Kidney glomerular epithelial cell (primary cell): ENCODE results near the gene HNRNPC.
A peak's percentile ranks its signal among the peaks of the same experiment; 100 is the strongest.
"Not testable (repeated sequence)": the region's sequence is repeated elsewhere in the genome, so short reads cannot be mapped to it uniquely, and the experiment has no call there.

ENCODE experiments used
- DNase-seq: peaks from one replicate; lab custom pipeline; 2025; lab: John Stamatoyannopoulos, UW

HNRNPC gene

DNA sequence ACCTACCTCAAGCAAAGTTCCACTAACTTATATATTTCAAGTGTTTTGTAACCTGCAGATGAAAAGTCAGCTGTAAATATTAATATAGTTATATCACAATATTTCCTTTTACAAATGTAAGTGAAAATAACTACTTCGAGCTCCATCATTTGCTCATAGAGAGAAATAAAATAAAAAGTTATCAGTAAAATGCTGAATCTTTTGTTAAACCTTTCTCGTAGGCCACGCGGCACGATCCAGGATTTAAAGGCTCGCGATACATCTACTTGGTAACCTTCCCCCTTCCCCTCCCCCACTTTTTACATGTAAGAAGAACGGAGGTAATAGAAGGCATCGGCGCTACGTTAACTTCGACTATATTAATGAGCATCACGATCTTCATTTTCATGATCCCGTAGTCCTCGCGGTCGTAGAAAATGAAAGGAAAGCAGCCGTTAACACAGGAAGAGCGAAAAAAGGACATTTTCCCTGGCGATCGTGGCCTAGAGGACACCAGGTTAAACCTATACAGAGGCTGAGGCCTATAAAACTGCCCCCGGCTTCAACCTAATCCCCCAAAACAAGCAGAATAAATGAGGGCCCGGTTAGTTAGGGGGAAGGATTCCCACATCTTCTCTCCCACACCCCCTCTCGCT is 508 bp downstream of the HNRNPC start:
- peak; percentile 58 for DNase-seq

DNA sequence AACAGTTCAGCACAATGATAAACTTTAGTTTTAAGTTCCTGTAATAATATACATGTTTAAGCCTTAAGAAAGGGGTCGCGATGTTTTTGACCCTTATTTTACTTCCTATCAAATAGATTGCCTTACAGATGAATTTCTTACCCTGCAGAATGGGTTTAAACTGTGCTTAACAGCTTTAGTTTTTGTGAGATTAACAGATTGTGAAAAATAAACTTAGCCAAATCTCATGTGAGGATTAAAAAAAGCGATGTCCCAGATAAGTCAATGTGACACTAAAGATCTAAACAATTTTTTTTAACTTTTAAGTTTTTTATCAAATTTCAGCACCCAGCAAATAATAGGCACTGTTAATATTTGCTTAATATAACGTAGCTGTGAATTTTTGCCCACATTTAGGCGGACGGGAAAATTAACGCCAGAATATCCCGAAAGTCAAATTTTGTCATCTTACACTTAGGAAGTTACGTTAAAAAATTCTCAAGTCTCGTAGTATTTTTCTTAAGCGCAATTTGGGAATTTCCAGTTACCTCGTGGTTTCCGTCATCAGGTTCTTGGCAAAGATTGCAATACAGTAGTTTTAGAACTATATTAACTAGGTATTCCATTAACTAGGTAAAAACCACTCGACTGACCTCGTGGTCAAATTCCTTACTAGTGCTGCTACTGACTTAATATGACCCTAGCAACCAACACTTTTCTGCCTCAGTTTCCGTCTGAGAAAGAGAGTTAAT is 1.2 kb downstream of the HNRNPC start:
- DNase-seq: peak; percentile 75

DNA sequence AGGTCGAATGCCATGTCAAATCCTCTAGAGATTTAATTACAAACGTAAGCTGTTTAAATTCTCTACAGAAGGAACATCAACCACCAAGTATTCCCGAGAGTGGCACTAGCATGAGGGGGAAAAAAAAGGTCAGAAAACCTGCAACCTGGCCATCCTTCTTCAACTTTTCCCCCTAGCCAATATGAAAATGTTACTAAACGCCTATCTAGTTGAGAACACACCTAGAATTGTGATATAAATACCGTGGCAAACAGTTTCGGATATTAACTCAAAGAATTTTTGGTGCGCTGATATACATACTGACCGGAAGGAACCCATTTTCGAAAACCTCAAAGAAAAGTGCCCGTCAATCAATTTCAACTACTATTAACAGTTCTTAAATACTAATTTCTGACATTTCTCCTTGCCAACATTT is 1.8 kb downstream of the HNRNPC start:
- DNase-seq: no peak

DNA sequence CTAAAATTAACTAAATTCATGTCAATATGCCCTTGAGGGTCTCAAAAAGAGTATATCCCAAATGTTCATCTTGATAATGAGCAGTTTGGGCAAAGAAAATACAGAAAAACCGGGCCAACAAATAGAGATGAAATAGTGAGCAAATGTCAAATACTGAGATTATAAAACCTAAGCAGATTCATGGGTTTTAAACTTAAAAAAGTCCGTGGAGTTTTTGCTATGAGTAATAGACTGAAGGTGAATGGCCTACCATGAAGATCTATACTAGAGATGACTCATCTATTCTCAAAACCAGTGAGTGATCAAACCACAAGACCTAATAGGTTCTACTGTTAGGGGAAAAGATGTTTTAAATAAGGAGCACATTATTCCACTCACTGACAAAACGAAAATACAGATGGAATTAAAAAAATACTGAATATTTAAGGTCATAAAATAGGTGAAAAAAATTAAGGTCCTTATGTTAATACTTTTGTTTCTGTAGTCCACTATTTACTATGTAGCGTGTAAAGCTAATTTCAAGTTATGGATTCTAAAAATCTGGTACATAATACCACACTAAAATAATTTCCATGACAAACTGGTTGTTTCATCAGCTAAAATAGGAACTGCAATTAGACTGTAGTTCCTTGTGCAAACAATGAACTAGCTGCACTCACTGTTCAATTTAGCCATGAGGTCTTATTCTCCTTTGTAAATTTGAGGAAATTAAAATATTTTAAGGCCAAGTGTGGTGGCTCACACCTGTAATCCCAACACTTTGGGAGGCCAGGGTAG is 5.0 kb downstream of the HNRNPC start:
- DNase-seq: peak; percentile 55

DNA sequence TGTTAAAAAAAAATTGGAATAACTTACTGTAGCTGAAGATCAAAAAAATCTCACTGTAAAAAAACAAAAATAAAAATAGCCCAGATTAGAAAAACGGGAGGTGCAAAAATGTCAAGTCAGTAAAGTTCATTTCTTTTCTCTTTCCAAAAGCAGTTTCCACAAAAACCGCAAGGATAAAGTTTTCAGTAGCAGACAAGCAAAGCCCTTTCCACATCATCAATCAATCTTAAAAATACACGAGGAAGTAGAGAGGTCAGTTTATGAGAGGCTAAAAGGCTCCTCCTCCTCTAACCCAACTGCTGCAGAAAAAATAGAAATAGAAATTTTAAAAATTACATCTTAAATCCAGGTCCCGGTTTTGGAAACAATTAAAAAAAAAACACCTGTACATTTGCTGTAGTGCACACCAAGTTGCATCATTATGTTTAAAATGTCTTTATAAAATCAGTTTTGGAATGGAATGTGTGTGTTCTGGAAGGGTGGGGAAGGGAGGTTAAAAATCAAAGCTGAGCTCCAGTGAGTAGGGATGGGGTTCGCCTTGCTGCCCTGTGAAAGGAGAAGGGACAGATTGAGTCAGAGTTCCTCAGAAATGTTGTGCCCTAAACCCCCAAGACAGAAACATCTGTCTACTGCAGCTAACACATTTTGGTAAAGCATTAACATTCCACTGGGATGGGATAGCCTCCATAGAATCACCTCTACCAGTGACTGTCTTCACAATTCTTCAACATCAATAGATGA is 5.8 kb downstream of the HNRNPC start:
- peak; percentile 35 for DNase-seq

DNA sequence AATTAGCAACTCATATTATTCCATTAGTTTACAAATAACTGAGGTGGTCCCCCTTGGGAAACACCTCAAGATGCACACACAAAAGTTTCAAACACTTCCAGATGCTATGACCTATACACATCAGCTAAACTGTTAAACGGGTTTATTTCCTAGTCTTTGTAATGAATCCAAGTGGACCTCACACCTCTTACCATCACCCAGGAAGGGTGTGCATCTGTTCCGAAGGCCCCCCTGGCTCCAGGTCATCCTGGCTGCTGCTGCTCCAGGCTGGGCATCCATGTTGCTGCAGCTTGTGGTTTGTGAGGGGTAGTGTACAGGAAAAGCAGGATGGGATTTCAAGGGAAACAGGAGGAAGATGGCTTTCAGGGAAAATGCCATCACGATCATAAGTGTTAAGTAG is 6.8 kb downstream of the HNRNPC start:
- no peak for DNase-seq

DNA sequence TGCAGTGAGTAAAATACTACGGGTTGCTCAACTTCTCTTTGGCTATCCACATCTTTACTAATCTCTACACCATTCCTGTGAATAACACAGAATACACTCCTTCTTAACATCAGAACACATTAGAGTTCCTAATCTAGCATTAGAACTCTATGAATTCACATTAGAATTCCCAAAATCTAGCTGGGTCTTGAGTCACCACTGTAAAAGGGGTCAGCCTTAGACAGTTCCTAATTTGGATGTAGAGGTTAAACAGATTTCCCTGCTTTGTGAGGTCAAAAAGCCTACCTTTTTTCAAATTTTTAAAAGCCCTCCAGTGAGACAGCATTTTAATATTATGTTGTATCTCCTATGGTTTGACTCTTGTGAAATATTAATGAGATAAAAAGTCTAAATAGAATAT is 7.4 kb downstream of the HNRNPC start:
- no peak for DNase-seq

DNA sequence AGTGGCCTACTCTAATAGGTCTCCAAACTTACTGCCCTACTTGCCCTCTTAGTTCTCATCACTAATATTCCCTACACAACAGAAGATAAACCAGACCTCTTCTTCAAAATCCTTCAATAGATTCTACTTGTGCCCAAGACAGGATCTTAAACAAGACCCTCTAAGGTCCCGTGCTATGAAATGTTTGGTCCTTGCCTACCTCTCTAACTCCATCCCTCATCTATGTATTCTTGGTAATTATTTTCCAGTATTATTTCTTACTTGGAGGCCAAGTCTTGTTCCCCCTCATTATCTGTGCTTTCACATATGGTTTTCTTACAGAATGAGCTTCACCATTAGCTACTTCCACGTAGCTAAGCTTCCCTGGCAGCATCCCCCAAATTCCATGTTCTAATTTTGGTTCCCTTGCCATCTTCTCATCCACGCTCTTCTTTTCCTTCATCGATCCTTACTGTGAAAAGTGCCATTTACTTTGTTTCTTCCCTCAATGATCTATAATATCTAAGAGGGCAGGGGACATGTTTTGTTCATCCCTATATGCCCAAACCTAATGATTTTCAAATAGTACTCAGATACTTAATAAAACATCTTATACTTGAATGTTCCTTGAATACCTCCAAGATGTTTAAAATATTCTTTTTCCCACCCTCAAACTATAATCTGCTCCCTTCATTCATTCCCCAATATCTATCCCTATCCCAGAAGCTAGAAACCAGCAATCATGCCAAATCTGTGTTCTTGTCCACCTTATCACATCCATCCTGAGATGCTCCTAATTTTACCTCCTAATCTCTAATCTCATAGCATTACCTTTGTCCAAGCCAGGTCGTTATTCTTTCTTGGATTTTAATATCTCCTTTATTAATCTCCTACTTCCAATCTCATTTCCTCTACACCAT is 10.1 kb downstream of the HNRNPC start:
- no peak for DNase-seq

DNA sequence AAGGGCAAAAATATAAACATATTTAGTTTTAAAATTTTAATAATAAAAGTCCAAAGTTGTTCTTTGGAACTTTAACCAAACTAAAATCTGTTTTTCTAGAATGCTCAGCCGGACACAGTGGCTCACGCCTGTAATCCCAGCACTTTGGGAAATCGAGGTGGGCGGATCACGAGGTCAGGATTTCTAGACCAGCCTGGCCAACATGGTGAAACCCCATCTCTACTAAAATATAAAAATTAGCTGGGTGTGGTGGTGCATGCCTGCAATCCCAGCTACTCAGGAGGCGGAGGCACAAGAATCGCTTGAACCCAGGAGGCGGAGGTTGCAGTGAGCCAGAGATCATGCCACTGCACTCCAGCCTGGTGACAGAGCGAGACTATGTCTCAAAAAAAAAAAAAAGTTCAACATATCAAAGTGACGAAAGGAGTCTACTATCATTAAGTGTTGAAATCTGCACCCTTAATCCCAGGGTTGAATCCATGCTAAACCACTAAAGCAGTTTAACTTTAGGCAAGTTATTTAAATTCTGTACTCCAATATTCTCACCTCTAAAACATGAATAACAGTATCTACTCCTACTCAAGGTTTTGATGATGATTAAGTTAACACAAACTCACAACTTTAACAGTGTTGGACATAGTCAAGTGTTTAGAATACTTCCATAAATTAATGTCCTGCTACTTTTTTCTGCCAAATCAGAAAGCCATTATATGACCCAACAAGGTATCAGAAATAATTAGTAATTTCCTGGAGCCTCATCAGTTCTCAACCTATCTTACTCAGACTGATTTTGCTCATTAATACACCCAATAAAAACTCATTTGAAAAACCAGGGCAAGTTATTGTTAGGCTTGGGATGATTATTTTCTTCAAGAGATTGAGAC is 11.0 kb downstream of the HNRNPC start:
- no peak for DNase-seq

DNA sequence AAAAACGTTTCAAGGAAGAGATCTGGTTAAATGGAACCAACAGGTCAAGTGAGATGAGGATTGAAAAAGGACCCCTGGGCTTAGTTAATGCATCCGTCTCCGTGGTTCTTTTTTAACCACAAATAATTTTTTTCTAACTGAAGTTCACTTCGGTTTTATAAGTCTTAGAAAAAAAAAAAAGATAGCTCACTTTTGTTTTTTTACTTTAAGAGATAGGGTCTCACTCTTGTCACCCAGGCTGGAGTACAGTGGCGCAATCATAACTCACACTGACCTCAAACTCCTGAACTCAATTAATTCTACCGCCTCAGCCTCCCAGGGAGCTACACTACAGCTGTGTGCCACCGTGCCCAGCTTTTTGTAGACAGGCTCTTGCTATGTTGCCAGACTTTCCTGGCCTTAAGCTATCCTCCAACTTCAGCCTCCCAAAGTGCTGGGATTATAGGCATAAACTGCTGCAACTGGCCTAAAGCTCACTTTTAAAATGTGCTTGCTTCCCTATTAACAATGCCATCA is 11.8 kb downstream of the HNRNPC start:
- no peak for DNase-seq

DNA sequence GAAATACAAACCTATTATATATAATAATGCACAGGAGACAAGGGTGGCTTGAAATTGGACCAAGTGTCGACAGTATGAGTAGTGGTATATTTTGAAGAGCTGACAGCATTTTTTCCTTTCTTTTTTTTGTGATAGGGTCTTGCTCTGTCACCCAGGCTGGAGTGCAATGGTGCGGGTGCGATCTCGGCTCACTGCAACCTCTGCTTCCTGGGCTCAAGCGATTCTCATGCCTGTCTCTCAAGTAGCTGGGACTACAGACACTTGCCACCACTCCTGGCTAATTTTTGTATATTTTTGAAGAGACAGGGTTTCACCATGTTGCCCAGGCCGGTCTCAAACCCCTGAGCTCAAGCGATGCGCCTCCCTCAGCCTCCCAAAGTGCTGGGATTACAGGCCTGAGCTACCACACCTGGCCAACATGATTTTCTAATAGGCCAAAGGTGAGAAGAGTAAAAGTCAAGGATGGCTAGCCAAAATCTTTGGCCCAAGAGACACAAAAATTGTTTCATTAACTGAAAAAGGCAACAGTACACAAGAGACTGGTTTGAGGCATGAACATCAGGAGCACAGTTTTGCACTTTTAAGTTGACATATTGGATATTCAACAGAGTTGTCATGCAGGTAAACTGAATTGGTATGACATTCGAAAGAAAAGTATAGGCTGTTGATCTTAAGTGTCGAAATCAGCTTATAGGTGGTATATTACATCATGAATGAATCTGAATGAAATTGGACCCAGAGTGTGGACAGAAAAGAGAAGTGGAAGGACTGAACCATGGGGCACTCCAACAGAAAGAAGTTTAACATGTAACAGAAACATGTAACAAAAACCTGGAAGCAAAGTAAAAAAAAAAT is 12.5 kb downstream of the HNRNPC start:
- no peak for DNase-seq

DNA sequence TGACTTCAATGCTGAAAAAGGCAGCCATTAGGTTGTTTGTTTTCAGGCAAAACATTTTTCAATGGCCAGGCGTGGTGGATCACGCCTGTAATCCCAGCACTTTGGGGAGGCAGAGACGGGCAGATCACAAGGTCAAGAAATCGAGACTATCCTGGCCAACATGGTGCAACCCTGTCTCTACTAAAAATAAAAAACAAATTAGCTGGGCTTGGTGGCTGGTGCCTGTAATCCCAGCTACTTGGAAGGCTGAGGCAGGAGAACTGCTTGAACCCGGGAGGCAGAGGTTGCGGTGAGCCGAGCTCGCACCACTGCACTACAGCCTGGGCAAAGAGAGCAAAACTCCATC is 13.2 kb downstream of the HNRNPC start:
- not testable (repeated sequence) for DNase-seq

DNA sequence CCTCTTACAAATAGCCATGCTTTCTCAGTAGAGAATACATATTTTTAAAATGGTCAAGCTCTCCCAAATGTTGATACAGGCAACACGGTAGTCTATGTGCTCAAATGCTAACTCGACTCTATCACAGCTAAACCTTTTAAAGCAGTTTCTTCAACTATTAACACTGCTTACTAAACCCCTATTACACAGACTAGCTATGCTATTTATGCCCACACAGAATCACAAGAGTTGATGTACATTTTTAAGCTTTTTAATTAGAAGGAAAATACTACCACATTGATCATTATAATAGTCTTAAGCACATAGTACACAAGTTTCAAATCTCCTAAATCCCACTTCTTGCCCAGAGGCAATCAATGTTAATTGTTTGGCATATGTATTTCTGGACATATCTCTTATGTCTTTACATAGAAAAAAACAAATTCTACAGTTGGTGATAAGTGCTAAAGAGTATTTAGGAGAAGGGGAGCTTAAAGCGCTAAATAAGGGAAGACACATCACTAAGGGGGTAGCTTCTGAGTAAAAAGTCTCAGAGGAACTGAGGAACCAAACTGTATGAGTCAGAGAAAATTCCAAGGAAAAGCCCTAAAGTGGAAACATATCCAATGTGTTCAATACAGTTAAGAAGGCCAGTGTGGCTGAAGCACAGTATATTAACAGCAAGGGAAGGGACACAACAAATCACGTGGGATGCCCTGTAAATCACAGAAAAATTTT is 13.7 kb downstream of the HNRNPC start:
- no peak for DNase-seq

DNA sequence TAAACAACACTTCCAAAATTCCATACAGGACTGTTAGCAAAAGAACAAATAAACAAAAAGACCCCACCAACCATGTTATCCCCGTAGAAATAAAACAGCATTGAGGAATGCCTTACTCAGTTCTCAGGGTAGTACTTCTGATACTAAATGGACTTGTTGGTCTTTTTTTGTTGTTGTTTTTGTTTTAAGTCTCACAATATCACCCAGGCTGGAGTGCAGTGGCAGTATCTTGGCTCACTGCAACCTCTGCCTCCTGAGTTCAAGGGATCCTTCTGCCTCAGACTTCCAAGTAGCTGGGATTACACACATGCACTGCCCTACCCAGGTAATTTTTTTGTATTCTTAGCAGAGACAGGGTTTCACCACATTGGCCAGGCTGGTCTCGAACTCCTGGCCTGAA is 17.1 kb downstream of the HNRNPC start:
- no peak for DNase-seq

DNA sequence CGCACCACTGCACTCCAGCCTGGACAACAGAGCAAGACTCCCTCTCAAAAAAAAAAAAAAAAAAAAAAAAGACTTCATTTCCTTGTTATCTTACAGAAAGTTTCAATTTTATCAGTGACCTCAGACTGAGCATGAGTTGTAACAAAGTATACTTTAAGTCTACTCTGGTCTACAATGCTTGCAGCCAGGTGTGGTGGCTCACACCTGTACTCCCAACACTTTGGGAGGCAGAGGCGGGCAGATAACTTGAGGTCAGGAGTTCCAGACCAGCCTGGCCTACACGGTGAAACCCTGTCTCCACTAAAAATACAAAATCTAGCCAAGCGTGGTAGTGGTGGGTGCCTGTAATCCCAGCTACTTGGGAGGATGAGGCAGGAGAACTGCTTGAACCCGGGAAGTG is 18.0 kb downstream of the HNRNPC start:
- DNase-seq: no peak

DNA sequence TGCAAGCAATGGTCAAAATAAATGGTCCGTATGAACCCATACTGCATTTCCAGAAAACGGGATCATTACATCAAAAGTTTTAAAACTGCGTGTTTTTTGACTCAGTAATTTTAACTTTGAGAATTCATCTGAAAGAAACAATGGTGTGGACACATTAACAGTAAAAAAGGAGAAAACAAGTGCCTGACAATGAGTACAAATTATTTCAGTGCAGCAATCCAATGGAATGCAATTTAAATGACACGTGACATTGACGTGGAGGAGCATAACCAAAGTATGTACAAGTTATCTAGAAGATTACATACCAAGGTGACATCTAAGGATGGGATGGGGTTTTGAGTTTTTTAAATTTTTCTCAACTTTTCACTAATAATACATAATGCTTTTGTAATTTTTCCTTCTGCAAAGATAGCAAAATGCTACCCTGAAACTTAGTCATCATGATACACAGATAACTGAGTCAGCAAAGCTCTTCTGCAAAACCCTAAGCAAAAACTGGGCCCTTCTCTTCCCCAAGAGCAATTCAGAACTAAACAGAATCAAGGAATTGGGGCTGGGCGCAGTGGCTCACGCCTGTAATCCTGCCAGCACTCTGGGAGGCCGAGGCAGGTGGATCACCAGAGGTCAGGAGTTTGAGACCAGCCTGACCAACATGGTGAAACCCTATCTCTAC is 20.4 kb downstream of the HNRNPC start:
- DNase-seq: no peak

DNA sequence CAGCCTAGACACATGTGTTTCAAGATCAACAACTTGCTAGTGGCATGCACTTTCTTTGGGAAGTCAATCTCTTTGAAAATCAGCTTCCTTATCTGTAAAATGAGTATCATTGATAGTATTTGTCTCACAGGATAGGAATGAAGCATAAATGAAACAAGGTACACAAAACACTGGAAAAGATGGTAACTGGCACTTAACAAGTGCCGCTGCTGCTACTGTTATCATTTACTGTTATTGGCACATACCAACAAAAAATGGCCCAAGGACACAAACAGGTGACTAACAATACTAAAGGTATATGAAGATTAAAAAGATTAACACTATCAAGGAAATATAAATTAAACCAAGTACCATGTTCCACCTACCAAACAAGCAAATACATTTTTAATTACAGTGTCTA is 20.9 kb downstream of the HNRNPC start:
- no peak for DNase-seq

DNA sequence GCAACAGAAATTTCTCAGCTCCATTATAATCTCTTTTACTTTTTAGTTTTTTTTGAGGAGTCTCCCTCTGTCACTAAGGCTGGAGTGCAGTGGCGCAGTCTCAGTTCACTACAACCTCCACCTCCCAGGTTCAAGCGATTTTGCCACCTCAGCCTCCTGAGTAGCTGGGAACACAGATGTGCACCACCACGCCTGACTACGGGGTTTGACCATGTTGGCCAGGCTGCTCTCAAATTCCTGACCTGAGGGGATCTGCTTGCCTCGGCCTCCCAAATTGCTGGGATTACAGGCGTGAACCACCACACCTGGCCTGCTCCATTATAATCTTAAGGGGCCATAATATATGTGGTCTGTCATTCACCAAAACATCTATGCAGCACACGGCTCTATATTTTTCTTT is 23.4 kb downstream of the HNRNPC start:
- DNase-seq: no peak
